SK-N-SH treated with all-trans-retinoic acid at 6 μM for 48 hours (cell line): ENCODE measurements around the gene FRMD4B.

Source experiments
- ATAC-seq: fragments of 200-7000 bp; cut with Tn5 transposase; 3 replicates; pipeline ENCODE4 v1.9.1; 2020; ENCODE audit warnings: mild to moderate bottlenecking, moderate library complexity
- ARNTL ChIP-seq: fragments of 450-650 bp; formaldehyde crosslinking; IDR thresholded peaks from 2 replicates; pipeline ENCODE4 v1.5.0; 2020; ENCODE audit warnings: low read depth, mild to moderate bottlenecking, moderate library complexity, borderline replicate concordance
- CREB5 ChIP-seq: fragments of 250-450 bp; sonication (Bioruptor Pico); IDR thresholded peaks from 2 replicates; pipeline ENCODE4 v1.5.1; 2020; ENCODE audit warnings: low read depth, mild to moderate bottlenecking, moderate library complexity
- CSDC2 ChIP-seq: fragments of 250-450 bp; sonication (Bioruptor Pico); IDR thresholded peaks from 2 replicates; pipeline ENCODE4 v1.5.0; 2020; ENCODE audit warnings: mild to moderate bottlenecking, moderate library complexity
- CSRNP3 ChIP-seq: fragments of 250-450 bp; sonication (Bioruptor Pico); IDR thresholded peaks from 2 replicates; pipeline ENCODE4 v1.5.1; 2021; ENCODE audit warnings: mild to moderate bottlenecking, moderate library complexity
- ESRRG ChIP-seq: fragments of 250-450 bp; sonication (Bioruptor Pico); IDR thresholded peaks from 2 replicates; pipeline ENCODE4 v1.6.1; 2021; ENCODE audit warnings: mild to moderate bottlenecking
- ISL1 ChIP-seq: fragments of 250-450 bp; sonication (Bioruptor Pico); IDR thresholded peaks from 2 replicates; pipeline ENCODE4 v2.1.2; 2022; ENCODE audit warnings: mild to moderate bottlenecking, moderate library complexity
- OSR1 ChIP-seq: fragments of 250-450 bp; sonication (Bioruptor Pico); IDR thresholded peaks from 2 replicates; pipeline ENCODE4 v1.8.0; 2022; ENCODE audit warnings: moderate library complexity, mild to moderate bottlenecking, inconsistent platforms
- PATZ1 ChIP-seq: fragments of 250-450 bp; sonication (Bioruptor Pico); IDR thresholded peaks from 2 replicates; pipeline ENCODE4 v1.8.0; 2020; ENCODE audit warnings: mild to moderate bottlenecking, moderate library complexity, borderline replicate concordance
- POU6F1 ChIP-seq: fragments of 250-450 bp; sonication (Bioruptor Pico); IDR thresholded peaks from 2 replicates; pipeline ENCODE4 v1.8.0; 2021; ENCODE audit warnings: low read depth, mild to moderate bottlenecking, moderate library complexity, borderline replicate concordance
- SNAI2 ChIP-seq: fragments of 250-450 bp; sonication (Bioruptor Pico); IDR thresholded peaks from 2 replicates; pipeline ENCODE4 v1.5.0; 2020; ENCODE audit warnings: mild to moderate bottlenecking, moderate library complexity
- TCF4 ChIP-seq: fragments of 250-450 bp; sonication (Bioruptor Pico); IDR thresholded peaks from 2 replicates; pipeline ENCODE4 v1.8.0; 2021; ENCODE audit warnings: mild to moderate bottlenecking, moderate library complexity, borderline replicate concordance
- TOX ChIP-seq: fragments of 250-450 bp; sonication (Bioruptor Pico); IDR thresholded peaks from 2 replicates; pipeline ENCODE4 v1.8.0; 2021; ENCODE audit warnings: mild to moderate bottlenecking, moderate library complexity, borderline replicate concordance
- TSHZ2 ChIP-seq: fragments of 250-450 bp; sonication (Bioruptor Pico); IDR thresholded peaks from 2 replicates; pipeline ENCODE4 v1.5.0; 2020; ENCODE audit warnings: mild to moderate bottlenecking, moderate library complexity
- ZFP3 ChIP-seq: fragments of 250-450 bp; sonication (Bioruptor Pico); IDR thresholded peaks from 2 replicates; pipeline ENCODE4 v1.5.0; 2020; ENCODE audit warnings: mild to moderate bottlenecking, moderate library complexity
- ZFP30 ChIP-seq: fragments of 450-650 bp; formaldehyde crosslinking; IDR thresholded peaks from 2 replicates; pipeline ENCODE4 v1.5.0; 2022; ENCODE audit warnings: mild to moderate bottlenecking, moderate library complexity

Gene FRMD4B

GRCh38 chr3:69352305-69353087, 33.4 kb downstream of the FRMD4B start:
- ATAC-seq, result no peak
- TF ChIP-seq ZFP3 (CRISPR knock-in tag) (no peak), PATZ1 (CRISPR knock-in tag) (no peak), TOX (CRISPR knock-in tag) (no peak)

- TF ChIP-seq TCF4 (CRISPR knock-in tag) (no peak), TSHZ2 (CRISPR knock-in tag) (no peak), CREB5 (CRISPR knock-in tag) (no peak), SNAI2 (CRISPR knock-in tag) (no peak), CSDC2 (CRISPR knock-in tag) (no peak), ISL1 (CRISPR knock-in tag) (no peak), ZFP3 (CRISPR knock-in tag) (no peak), POU6F1 (no peak), PATZ1 (CRISPR knock-in tag) (no peak), ZFP30 (CRISPR knock-in tag) (no peak), OSR1 (CRISPR knock-in tag) (no peak)
- ATAC-seq, result peak; percentile 75
Measured at GRCh38 chr3:69343875-69344274, 42.0 kb downstream of the FRMD4B start.

GRCh38 chr3:69342074-69342473, 43.8 kb downstream of the FRMD4B start:
- peak; percentile 54; the same call in 2 of the 3 replicates for ATAC-seq
- TF ChIP-seq CREB5 (CRISPR knock-in tag) (peak; percentile 15; the same call in 1 of the 2 replicates), ISL1 (CRISPR knock-in tag) (peak; percentile 89), SNAI2 (CRISPR knock-in tag) (no peak), ESRRG (CRISPR knock-in tag) (no peak)

GRCh38 chr3:69339760-69340159, 46.1 kb downstream of the FRMD4B start:
- ATAC-seq, result peak; percentile 61
- no peak for TF ChIP-seq CSRNP3
- no peak for TF ChIP-seq ARNTL
- peak; percentile 44 for TF ChIP-seq ISL1 (CRISPR knock-in tag)
